Heart left ventricle (tissue), 13 donors: ENCODE data around the gene TMEM8B.

ENCODE experiments used
- CTCF ChIP-seq, 12 donors: fragments of 200-600 bp; sonication (generic) in 4 of 12; IDR thresholded peaks; one replicate each; pipeline versions ENCODE4 v1.5.0 to v1.8.0; 2018 to 2022; ENCODE audit warnings: antibody characterized with exemption in 12 of 12, mild to moderate bottlenecking in 5 of 12
- POLR2A ChIP-seq, 2 donors: fragments of 450-650 bp; IDR thresholded peaks; one replicate each; pipeline ENCODE4 v1.6.1; 2017; ENCODE audit warnings: antibody characterized with exemption in 2 of 2, mild to moderate bottlenecking in 2 of 2, moderate library complexity in 2 of 2
- donor health status: ischemic (EF 13 %, LVEDD 7.1; RV severe dilation, severe dysfunction).
- donor health status: DM: no; HTN: yes; CAD: no.
- donor health status: DM: no; HTN: no; CAD: no.
- donor health status: ischemic (EF 25% LVEDD 6.9; RV normal size, moderate dysfunction).
- donor health status: ischemic (EF 25% LVEDD 5.7; RV mildly dilated, moderate dysfunction).
- donor health status: ischemic (EF 35%, LVEDD 5.7; RV mildly dilated, moderate dysfunction).
- donor health status: nonischemic (EF 11% LVEDD 7.7; RV severe dilation, severe dysfunction).
- donor health status: DM: yes; HTN: yes; CAD: no.
- donor health status: PGD.
- donor health status: ischemic (EF 29% LVEDD 5.4; RV normal size, mild dysfunction).
- donor health status: nonischemic (EF 23%, LVEDD 6.1; RV moderate dilation, normal function).

GRCh38 chr9:35841645-35841900 lies 12.5 kb downstream of the TMEM8B start:
- TF ChIP-seq POLR2A (IDR thresholded peaks at IDR 0.05) (no peak), CTCF (IDR thresholded peaks at IDR 0.05) (no peak)
